IMR-90 (cell line): ENCODE measurements around the gene APOF. TPM values are rescaled to one million over a fixed set of nuclear protein-coding genes. Genes with fewer than 3 reads are reported as not detected.

ENCODE experiments used
- ATAC-seq: fragments of 200-7000 bp; cut with Tn5 transposase; 2 replicates; pipeline ENCODE4 v1.9.1; 2020; ENCODE audit warnings: low read depth, mild to moderate bottlenecking, moderate library complexity
- BruUV-seq: library from RNA; stranded (reverse); fragments of 400-500 nt; replicated peaks from 2 replicates; lab custom pipeline; 2021; lab: Mats Ljungman, UMichigan
- CTCF ChIA-PET: fragments of 300-600 bp; formaldehyde crosslinking; extraction: SDS; loops from one replicate; lab custom pipeline; 2021; ENCODE audit warnings: antibody characterized with exemption; lab: Yijun Ruan, JAX
- POLR2A ChIA-PET: fragments of 300-600 bp; sonication (Branson Sonifier 250); formaldehyde crosslinking; loops from one replicate; lab custom pipeline; 2022; ENCODE audit warnings: antibody characterized with exemption; ENCODE audit not compliant: unreplicated experiment; lab: Charles Lee
- DNase-seq: peaks from one replicate; pipeline ENCODE4 v3.0.0; 2013
- H2AFZ ChIP-seq: replicated peaks from 2 replicates; pipeline ENCODE3; 2013; ENCODE audit warnings: low read length, mild to moderate bottlenecking; ENCODE audit not compliant: poor library complexity
- H2AK5ac ChIP-seq: 2 replicates; pipeline ENCODE4 v1.6.1; 2013; ENCODE audit warnings: low read depth, low read length, inconsistent platforms
- H2AK9ac ChIP-seq: replicated peaks from 2 replicates; pipeline ENCODE3; 2013; ENCODE audit warnings: mild to moderate bottlenecking, low read depth, low read length, moderate library complexity; ENCODE audit not compliant: poor library complexity
- H2BK120ac ChIP-seq: 2 replicates; pipeline ENCODE4 v1.6.1; 2013; ENCODE audit warnings: low read depth, low read length, inconsistent platforms
- H2BK15ac ChIP-seq: 3 replicates; pipeline ENCODE4 v1.6.1; 2013; ENCODE audit warnings: low read depth, low read length, inconsistent platforms
- H2BK20ac ChIP-seq: 2 replicates; pipeline ENCODE4 v1.6.1; 2013; ENCODE audit warnings: low read depth, mild to moderate bottlenecking, inconsistent platforms, low read length, moderate library complexity
- H2BK5ac ChIP-seq: 2 replicates; pipeline ENCODE4 v1.6.1; 2013; ENCODE audit warnings: mild to moderate bottlenecking, low read depth, low read length, inconsistent platforms; ENCODE audit not compliant: poor library complexity, severe bottlenecking
- H3K14ac ChIP-seq: replicated peaks from 2 replicates; pipeline ENCODE4 v1.6.1; 2013; ENCODE audit warnings: low read depth, low read length, inconsistent platforms
- H3K18ac ChIP-seq: 2 replicates; pipeline ENCODE4 v1.6.1; 2013; ENCODE audit warnings: low read depth, low read length, control low read depth
- H3K23ac ChIP-seq: 2 replicates; pipeline ENCODE4 v1.6.1; 2013; ENCODE audit warnings: low read depth, low read length, inconsistent platforms
- H3K27ac ChIP-seq: 2 replicates; pipeline ENCODE4 v1.5.1; 2013; ENCODE audit warnings: mild to moderate bottlenecking, control low read depth, low read length; ENCODE audit not compliant: insufficient read depth
- H3K27me3 ChIP-seq: 2 replicates; pipeline ENCODE4 v1.6.1; 2013; ENCODE audit warnings: low read length; ENCODE audit not compliant: control insufficient read depth, insufficient read depth
- H3K36me3 ChIP-seq: 2 replicates; pipeline ENCODE4 v1.6.1; 2013; ENCODE audit warnings: low read length, mixed read lengths; ENCODE audit not compliant: control insufficient read depth, insufficient read depth
- H3K4ac ChIP-seq: 2 replicates; pipeline ENCODE4 v1.6.1; 2013; ENCODE audit warnings: low read depth, low read length, inconsistent platforms
- H3K4me1 ChIP-seq: 2 replicates; pipeline ENCODE4 v1.6.1; 2013; ENCODE audit warnings: low read length, mixed read lengths; ENCODE audit not compliant: control insufficient read depth, insufficient read depth
- H3K4me2 ChIP-seq: 2 replicates; pipeline ENCODE4 v1.6.1; 2013; ENCODE audit warnings: low read depth, mild to moderate bottlenecking, control low read depth, low read length, moderate library complexity
- H3K4me3 ChIP-seq: 2 replicates; pipeline ENCODE4 v1.5.1; 2013; ENCODE audit warnings: low read depth, mild to moderate bottlenecking, control low read depth, low read length, moderate library complexity; ENCODE audit not compliant: insufficient read depth
- H3K56ac ChIP-seq: 2 replicates; pipeline ENCODE4 v1.6.1; 2013; ENCODE audit warnings: low read length, inconsistent platforms; ENCODE audit not compliant: insufficient read depth; ENCODE audit errors: extremely low read depth
- H3K79me1 ChIP-seq, 2 experiments: 2 replicates each; pipeline ENCODE4 v1.6.1; 2013; ENCODE audit warnings: low read length in 2 of 2, inconsistent platforms in 1 of 2, low read depth in 1 of 2
- H3K9ac ChIP-seq: 2 replicates; pipeline ENCODE4 v1.6.1; 2013; ENCODE audit warnings: low read depth, low read length, control low read depth
- H3K9me1 ChIP-seq: 2 replicates; pipeline ENCODE4 v1.6.1; 2013; ENCODE audit warnings: low read length, inconsistent platforms; ENCODE audit not compliant: insufficient read depth
- H3K9me3 ChIP-seq: 2 replicates; pipeline ENCODE4 v1.6.1; 2013; ENCODE audit warnings: low read length; ENCODE audit not compliant: control insufficient read depth, insufficient read depth
- H4K20me1 ChIP-seq: 2 replicates; pipeline ENCODE4 v1.6.1; 2013; ENCODE audit warnings: low read length, inconsistent platforms; ENCODE audit not compliant: insufficient read depth
- H4K5ac ChIP-seq: 2 replicates; pipeline ENCODE4 v1.6.1; 2013; ENCODE audit warnings: mild to moderate bottlenecking, low read depth, low read length, control low read depth
- H4K8ac ChIP-seq, 2 experiments: 2 replicates each; pipeline ENCODE4 v1.6.1; 2013; ENCODE audit warnings: low read depth in 2 of 2, low read length in 2 of 2, control low read depth in 1 of 2, inconsistent platforms in 1 of 2
- H4K91ac ChIP-seq: 2 replicates; pipeline ENCODE4 v1.6.1; 2013; ENCODE audit warnings: low read depth, low read length, inconsistent platforms; ENCODE audit not compliant: insufficient read depth
- CEBPB ChIP-seq: IDR thresholded peaks from 2 replicates; pipeline ENCODE4 v1.6.1; 2012; ENCODE audit warnings: low read depth, low read length, improper control_type of control experiment
- CTCF ChIP-seq: conservative IDR thresholded peaks from 2 replicates; pipeline ENCODE4 v1.5.1; 2012; ENCODE audit warnings: mild to moderate bottlenecking, low read depth, low read length, improper control_type of control experiment
- ELK1 ChIP-seq: fragments of 150-350 bp; IDR thresholded peaks from 2 replicates; pipeline ENCODE4 v1.6.1; 2016; ENCODE audit warnings: low read depth, mild to moderate bottlenecking, low read length, moderate library complexity, borderline replicate concordance
- FOS ChIP-seq: fragments of 150-350 bp; IDR thresholded peaks from 2 replicates; pipeline ENCODE4 v1.6.1; 2016; ENCODE audit warnings: low read depth, low read length
- MAFK ChIP-seq: IDR thresholded peaks from 2 replicates; pipeline ENCODE4 v1.6.1; 2012; ENCODE audit warnings: low read depth, low read length, improper control_type of control experiment
- MAZ ChIP-seq: IDR thresholded peaks from 2 replicates; pipeline ENCODE4 v1.6.1; 2012; ENCODE audit warnings: low read depth, mild to moderate bottlenecking, low read length, improper control_type of control experiment, moderate library complexity, borderline replicate concordance
- MXI1 ChIP-seq: IDR thresholded peaks from 2 replicates; pipeline ENCODE4 v1.6.1; 2012; ENCODE audit warnings: low read depth, mild to moderate bottlenecking, low read length, moderate library complexity, borderline replicate concordance
- POLR2A ChIP-seq: IDR thresholded peaks from 2 replicates; pipeline ENCODE4 v1.6.1; 2012; ENCODE audit warnings: mild to moderate bottlenecking, low read depth, low read length
- USF2 ChIP-seq: fragments of 150-350 bp; IDR thresholded peaks from 2 replicates; pipeline ENCODE4 v1.6.1; 2017; ENCODE audit warnings: mild to moderate bottlenecking, antibody characterized with exemption, low read length, low read depth
- WGBS, 2 experiments: methylation state at CpG; one replicate each; pipeline versions ENCODE4 v1.1.5 to v1.1.7; 2013; ENCODE audit warnings: missing lambda C conversion rate in 2 of 2; ENCODE audit not compliant: insufficient read length in 1 of 2; ENCODE audit errors: extremely low coverage in 2 of 2; 5-methylcytosine and 5-hydroxymethylcytosine counted together
- dilution Hi-C: fragments of 300-500 bp; cut with HindIII; formaldehyde crosslinking; loops from one replicate; pipeline ENCODE4 v1.14.3; 2018; ENCODE audit warnings: low sequenced_read_pairs; ENCODE audit not compliant: unreplicated experiment
- in situ Hi-C: fragments of 300-500 bp; cut with MboI; formaldehyde crosslinking; loops from 3 replicates; pipeline ENCODE4 v1.14.3; 2019; ENCODE audit warnings: low sequenced_read_pairs, inconsistent platforms, mixed read lengths
- intact Hi-C: fragments of 100-400 bp; cut with micrococcal nuclease; formaldehyde crosslinking; loops from 2 replicates; pipeline ENCODE4 v1.10.0; 2022
- polyA plus RNA-seq, 3 experiments: library from polyadenylated mRNA; depleted of rRNA; stranded (reverse); fragments of >200 nt; gene quantifications; 2 replicates each; pipeline ENCODE4 v1.2.3, GENCODE V29; 2012; ENCODE audit warnings: low replicate concordance in 1 of 3
- total RNA-seq: library from RNA; depleted of rRNA; stranded (reverse); fragments of >200 nt; gene quantifications from 2 replicates; pipeline ENCODE4 v1.2.3, GENCODE V29; 2012

The APOF gene
- total and polyA plus RNA-seq, 2 of the 4 experiments (the other 2 are of a cell fraction): not detected

GRCh38 chr12:56333679-56334489, 28.8 kb downstream of the APOF start, which contains the start of gene PAN2 (continued):
- TF ChIP-seq ELK1: no peak

GRCh38 chr12:56333197-56333678, 29.4 kb downstream of the APOF start:
- no peaks in the 10 kb centered on the region for H3K27me3 ChIP-seq
- ATAC-seq: no peak
- H4K5ac ChIP-seq: peak overlapping the region; percentile 98
- peak overlapping the region; percentile 88 for H2AFZ ChIP-seq
- POLR2A ChIA-PET: interaction anchor here (0.9 to 1.1 kb wide), 2 partner anchors 9 to 18 kb away, joined by 3 to 4 read pairs; partner anchors contain the start of gene CNPY2
- peak overlapping the region; percentile 88 for H3K56ac ChIP-seq
- intact Hi-C loops (no loop called here), dilution Hi-C loops (no loop called here), in situ Hi-C loops (no loop called here)
- peaks cover 10 to 24% of the 10 kb centered on the region in 2 experiments; a peak in 3 of 4 replicates for H3K79me1 ChIP-seq
- peak overlapping the region; percentile 73 for H2BK20ac ChIP-seq
- H3K4me2 ChIP-seq: peak overlapping the region; percentile 93
- no peaks in the 10 kb centered on the region for H3K36me3 ChIP-seq
- H3K14ac ChIP-seq: peak overlapping the region; percentile 89
- peak overlapping the region; percentile 78 for H2BK120ac ChIP-seq
- peaks cover 5% of the 10 kb centered on the region; the same call in 1 of the 2 replicates for H3K4me1 ChIP-seq
- peak overlapping the region; percentile 74 for H2BK15ac ChIP-seq
- DNase-seq: no peak
- CTCF ChIA-PET: no interaction called here
- H4K8ac ChIP-seq: peak overlapping the region; percentile 99 to 100
- H3K4me3 ChIP-seq: peak overlapping the region; percentile 56
- H3K27ac ChIP-seq: peak overlapping the region; percentile 74
- no peaks in the 10 kb centered on the region for H3K9me3 ChIP-seq
- H3K18ac ChIP-seq: peak overlapping the region; percentile 81
- BruUV-seq: no TSS peak
- H3K9me1 ChIP-seq: peaks cover 10% of the 10 kb centered on the region
- peak overlapping the region; percentile 99 for H4K91ac ChIP-seq
- H3K4ac ChIP-seq: peak overlapping the region; percentile 100
- peak overlapping the region; percentile 96 for H2AK9ac ChIP-seq
- H2BK5ac ChIP-seq: peak overlapping the region; percentile 60
- peak overlapping the region; percentile 43 for H3K23ac ChIP-seq
- no peaks in the 10 kb centered on the region for H4K20me1 ChIP-seq
- H2AK5ac ChIP-seq: peak overlapping the region; percentile 99
- peak overlapping the region; percentile 67 for H3K9ac ChIP-seq
- WGBS, 2 experiments: no CpG with 5 or more reads among the region's 8 CpGs
- TF ChIP-seq CEBPB (no peak), MAFK (no peak), MXI1 (no peak), POLR2A (no peak), USF2 (no peak), MAZ (no peak), ELK1 (no peak), CTCF (no peak), FOS (no peak)
